SK-N-SH (cell line): Measurements from ENCODE around the gene TFB1M. TPM values are rescaled to one million over a fixed set of nuclear protein-coding genes. Genes with fewer than 3 reads are reported as not detected.

ENCODE experiments used
- CTCF ChIA-PET: fragments of 300-600, 350-600 bp; formaldehyde crosslinking; extraction: SDS; loops from one replicate; lab custom pipeline; 2021; lab: Yijun Ruan, JAX
- POLR2A ChIA-PET: fragments of 350-600 bp; sonication (Branson Sonifier 250); formaldehyde crosslinking; extraction: SDS; loops from one replicate; lab custom pipeline; 2020; ENCODE audit warnings: antibody characterized with exemption, inconsistent platforms; lab: Yijun Ruan, JAX
- DNase-seq: peaks from one replicate; pipeline ENCODE4 v3.0.0; 2012
- H2AFZ ChIP-seq: fragments of 200-600 bp; sonication (generic); 2 replicates; pipeline ENCODE4 v1.8.1; 2016; ENCODE audit warnings: antibody characterized with exemption, mild to moderate bottlenecking, low read depth
- H3F3A ChIP-seq: fragments of 200-600 bp; sonication (generic); replicated peaks from 2 replicates; pipeline ENCODE3; 2016; ENCODE audit warnings: antibody characterized with exemption, mild to moderate bottlenecking; ENCODE audit not compliant: insufficient read depth
- H3K27ac ChIP-seq, 2 experiments: fragments of 200-500 bp in 1 of 2; fragments of 200-600 bp in 1 of 2; sonication (Bioruptor generic) in 1 of 2; sonication (generic), shearing (Covaris generic) in 1 of 2; 2 replicates each; pipeline versions ENCODE4 v1.5.1 to v1.6.1; 2014 to 2016; ENCODE audit warnings: low read depth in 2 of 2, inconsistent platforms in 1 of 2, low read length in 1 of 2, mild to moderate bottlenecking in 1 of 2, mixed read lengths in 1 of 2
- H3K27me3 ChIP-seq: fragments of 200-600 bp; sonication (generic), shearing (Covaris generic); 2 replicates; pipeline ENCODE4 v1.6.1; 2016; ENCODE audit warnings: mixed run types; ENCODE audit not compliant: insufficient read depth
- H3K36me3 ChIP-seq, 2 experiments: fragments of 200-500 bp in 1 of 2; fragments of 200-600 bp in 1 of 2; sonication (Bioruptor generic) in 1 of 2; sonication (generic) in 1 of 2; replicated peaks in 1 of 2; 2 replicates each; pipeline versions ENCODE3 to v1.5.1; 2014 to 2016; ENCODE audit warnings: low read length in 1 of 2, mild to moderate bottlenecking in 1 of 2; ENCODE audit not compliant: insufficient read depth in 2 of 2, control insufficient read depth in 1 of 2
- H3K4me1 ChIP-seq, 2 experiments: fragments of 200-500 bp in 1 of 2; fragments of 200-600 bp in 1 of 2; sonication (Bioruptor generic) in 1 of 2; sonication (generic), shearing (Covaris generic) in 1 of 2; 2 replicates each; pipeline versions ENCODE4 v1.5.1 to v1.6.1; 2014 to 2016; ENCODE audit warnings: low read depth in 1 of 2, low read length in 1 of 2, mixed run types in 1 of 2; ENCODE audit not compliant: insufficient read depth in 2 of 2, control insufficient read depth in 1 of 2
- H3K4me2 ChIP-seq: fragments of 200-600 bp; sonication (generic), shearing (Covaris generic); 2 replicates; pipeline ENCODE4 v1.6.1; 2017; ENCODE audit warnings: mixed run types
- H3K4me3 ChIP-seq, 2 experiments: fragments of 200-500 bp in 1 of 2; fragments of 200-600 bp in 1 of 2; sonication (Bioruptor generic) in 1 of 2; sonication (generic), shearing (Covaris generic) in 1 of 2; 2 replicates each; pipeline versions ENCODE4 v1.5.1 to v1.8.1; 2014 to 2016; ENCODE audit warnings: low read depth in 2 of 2, inconsistent platforms in 1 of 2, low read length in 1 of 2, mild to moderate bottlenecking in 1 of 2, mixed read lengths in 1 of 2, moderate library complexity in 1 of 2
- H3K79me2 ChIP-seq: fragments of 200-600 bp; sonication (generic); 2 replicates; pipeline ENCODE4 v1.8.1; 2017; ENCODE audit warnings: mild to moderate bottlenecking; ENCODE audit not compliant: insufficient read depth
- H3K9ac ChIP-seq: fragments of 200-600 bp; sonication (generic); 2 replicates; pipeline ENCODE4 v1.6.1; 2017; ENCODE audit warnings: mixed run types
- H3K9me2 ChIP-seq: fragments of 200-600 bp; sonication (generic); 2 replicates; pipeline ENCODE4 v1.6.1; 2017; ENCODE audit warnings: mixed run types
- H3K9me3 ChIP-seq: fragments of 200-600 bp; sonication (generic); 2 replicates; pipeline ENCODE4 v1.6.1; 2017; ENCODE audit warnings: mixed run types, mild to moderate bottlenecking, moderate library complexity
- H4K20me1 ChIP-seq: fragments of 200-600 bp; sonication (generic); 2 replicates; pipeline ENCODE4 v1.6.1; 2017; ENCODE audit warnings: mild to moderate bottlenecking, mixed run types; ENCODE audit not compliant: insufficient read depth
- CHD2 ChIP-seq: fragments of 150-350 bp; IDR thresholded peaks from 2 replicates; pipeline ENCODE4 v1.6.1; 2018; ENCODE audit warnings: low read length; ENCODE audit not compliant: partially characterized antibody
- ELF1 ChIP-seq: IDR thresholded peaks from 2 replicates; pipeline ENCODE4 v1.4.0; 2012
- EZH2phosphoT487 ChIP-seq: fragments of 200-600 bp; sonication (generic); IDR thresholded peaks from 2 replicates; pipeline ENCODE4 v1.6.1; 2017; ENCODE audit warnings: low read depth, mixed run types, mild to moderate bottlenecking, antibody characterized with exemption, moderate library complexity, borderline replicate concordance
- FOSL2 ChIP-seq: IDR thresholded peaks from 2 replicates; pipeline ENCODE4 v1.4.0; 2012; ENCODE audit warnings: low read depth, mild to moderate bottlenecking, moderate library complexity, borderline replicate concordance
- FOXJ3 ChIP-seq: sonication (generic); formaldehyde crosslinking; IDR thresholded peaks from 2 replicates; pipeline ENCODE4 v1.5.1; 2020; ENCODE audit warnings: mild to moderate bottlenecking, missing genetic modification reagents
- FOXM1 ChIP-seq: IDR thresholded peaks from 2 replicates; pipeline ENCODE4 v1.4.0; 2012; ENCODE audit warnings: low read depth, mild to moderate bottlenecking
- GABPA ChIP-seq: IDR thresholded peaks from 2 replicates; pipeline ENCODE4 v1.4.0; 2012; ENCODE audit warnings: low read depth, mild to moderate bottlenecking
- JUND ChIP-seq: IDR thresholded peaks from 2 replicates; pipeline ENCODE4 v1.4.0; 2012
- MEF2A ChIP-seq: IDR thresholded peaks from 2 replicates; pipeline ENCODE4 v1.4.0; 2012; ENCODE audit warnings: low read depth, borderline replicate concordance
- MXI1 ChIP-seq: IDR thresholded peaks from 2 replicates; pipeline ENCODE4 v1.6.1; 2012; ENCODE audit warnings: mild to moderate bottlenecking, low read depth, low read length, improper control_type of control experiment
- NRF1 ChIP-seq: IDR thresholded peaks from 2 replicates; pipeline ENCODE4 v1.6.1; 2012; ENCODE audit warnings: low read depth, mild to moderate bottlenecking, low read length
- TAF1 ChIP-seq: IDR thresholded peaks from 2 replicates; pipeline ENCODE4 v1.6.1; 2012; ENCODE audit warnings: low read depth, mild to moderate bottlenecking, low read length, moderate library complexity, borderline replicate concordance
- YY1 ChIP-seq: IDR thresholded peaks from 2 replicates; pipeline ENCODE4 v1.4.0; 2012; ENCODE audit warnings: low read depth, mild to moderate bottlenecking
- WGBS: methylation state at CpG from one replicate; pipeline ENCODE4 v1.1.6; 2017; ENCODE audit warnings: low lambda C conversion rate; 5-methylcytosine and 5-hydroxymethylcytosine counted together
- polyA plus RNA-seq, 3 experiments: library from polyadenylated mRNA; depleted of rRNA; stranded (reverse); fragments of >200 nt; gene quantifications; 2 replicates each; pipeline ENCODE4 v1.2.3, GENCODE V29; 2012
- TF ChIP-seq, protein P1 (sequence below): IDR thresholded peaks from 2 replicates; pipeline ENCODE4 v1.4.0; 2012; ENCODE audit warnings: low read depth, borderline replicate concordance
- TF ChIP-seq, protein P2 (sequence below): fragments of 200-600 bp; sonication (generic); IDR thresholded peaks from 2 replicates; pipeline ENCODE4 v1.6.1; 2017; ENCODE audit warnings: antibody characterized with exemption, mild to moderate bottlenecking, moderate library complexity
- TF ChIP-seq, protein P3 (sequence below): IDR thresholded peaks from 2 replicates; pipeline ENCODE4 v1.6.1; 2012; ENCODE audit warnings: mild to moderate bottlenecking, low read depth, low read length, moderate library complexity
- TF ChIP-seq, protein P4 (sequence below): IDR thresholded peaks from 2 replicates; pipeline ENCODE4 v1.4.0; 2012; ENCODE audit warnings: low read depth
- TF ChIP-seq, protein P5 (sequence below): fragments of 150-350 bp; IDR thresholded peaks from 2 replicates; pipeline ENCODE4 v1.6.1; 2017; ENCODE audit warnings: antibody characterized with exemption, low read length, low read depth, borderline replicate concordance

TFB1M gene
- polyA plus RNA-seq, 1 of the 3 experiments (the other 2 are of a cell fraction): 28.4 TPM

DNA sequence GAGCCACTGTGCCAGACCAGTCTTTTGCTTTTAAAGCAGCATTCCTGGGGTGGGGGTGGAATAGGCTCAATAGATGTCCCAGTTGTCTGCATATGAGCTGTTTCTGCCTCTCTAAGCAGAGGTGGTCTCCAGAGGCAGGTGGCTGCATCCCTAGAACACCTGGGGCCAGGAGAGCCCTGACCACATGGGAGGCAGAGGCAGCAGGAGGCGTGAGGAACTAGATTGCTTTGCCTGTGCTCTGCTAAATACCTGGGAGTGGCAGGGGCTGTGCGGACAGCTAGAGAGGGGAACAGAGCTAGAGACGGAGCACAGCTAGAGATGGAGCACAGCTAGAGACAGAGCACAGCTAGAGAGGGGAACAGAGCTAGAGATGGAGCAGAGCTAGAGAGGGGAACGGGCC is 79.6 kb downstream of the TFB1M start (continued):
- TF ChIP-seq, protein P1, sequence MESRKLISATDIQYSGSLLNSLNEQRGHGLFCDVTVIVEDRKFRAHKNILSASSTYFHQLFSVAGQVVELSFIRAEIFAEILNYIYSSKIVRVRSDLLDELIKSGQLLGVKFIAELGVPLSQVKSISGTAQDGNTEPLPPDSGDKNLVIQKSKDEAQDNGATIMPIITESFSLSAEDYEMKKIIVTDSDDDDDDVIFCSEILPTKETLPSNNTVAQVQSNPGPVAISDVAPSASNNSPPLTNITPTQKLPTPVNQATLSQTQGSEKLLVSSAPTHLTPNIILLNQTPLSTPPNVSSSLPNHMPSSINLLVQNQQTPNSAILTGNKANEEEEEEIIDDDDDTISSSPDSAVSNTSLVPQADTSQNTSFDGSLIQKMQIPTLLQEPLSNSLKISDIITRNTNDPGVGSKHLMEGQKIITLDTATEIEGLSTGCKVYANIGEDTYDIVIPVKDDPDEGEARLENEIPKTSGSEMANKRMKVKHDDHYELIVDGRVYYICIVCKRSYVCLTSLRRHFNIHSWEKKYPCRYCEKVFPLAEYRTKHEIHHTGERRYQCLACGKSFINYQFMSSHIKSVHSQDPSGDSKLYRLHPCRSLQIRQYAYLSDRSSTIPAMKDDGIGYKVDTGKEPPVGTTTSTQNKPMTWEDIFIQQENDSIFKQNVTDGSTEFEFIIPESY: no peak
- TF ChIP-seq YY1 (no peak), NRF1 (no peak), MEF2A (no peak)
- TF ChIP-seq, protein P2, sequence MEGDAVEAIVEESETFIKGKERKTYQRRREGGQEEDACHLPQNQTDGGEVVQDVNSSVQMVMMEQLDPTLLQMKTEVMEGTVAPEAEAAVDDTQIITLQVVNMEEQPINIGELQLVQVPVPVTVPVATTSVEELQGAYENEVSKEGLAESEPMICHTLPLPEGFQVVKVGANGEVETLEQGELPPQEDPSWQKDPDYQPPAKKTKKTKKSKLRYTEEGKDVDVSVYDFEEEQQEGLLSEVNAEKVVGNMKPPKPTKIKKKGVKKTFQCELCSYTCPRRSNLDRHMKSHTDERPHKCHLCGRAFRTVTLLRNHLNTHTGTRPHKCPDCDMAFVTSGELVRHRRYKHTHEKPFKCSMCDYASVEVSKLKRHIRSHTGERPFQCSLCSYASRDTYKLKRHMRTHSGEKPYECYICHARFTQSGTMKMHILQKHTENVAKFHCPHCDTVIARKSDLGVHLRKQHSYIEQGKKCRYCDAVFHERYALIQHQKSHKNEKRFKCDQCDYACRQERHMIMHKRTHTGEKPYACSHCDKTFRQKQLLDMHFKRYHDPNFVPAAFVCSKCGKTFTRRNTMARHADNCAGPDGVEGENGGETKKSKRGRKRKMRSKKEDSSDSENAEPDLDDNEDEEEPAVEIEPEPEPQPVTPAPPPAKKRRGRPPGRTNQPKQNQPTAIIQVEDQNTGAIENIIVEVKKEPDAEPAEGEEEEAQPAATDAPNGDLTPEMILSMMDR: no peak
- TF ChIP-seq, protein P3, sequence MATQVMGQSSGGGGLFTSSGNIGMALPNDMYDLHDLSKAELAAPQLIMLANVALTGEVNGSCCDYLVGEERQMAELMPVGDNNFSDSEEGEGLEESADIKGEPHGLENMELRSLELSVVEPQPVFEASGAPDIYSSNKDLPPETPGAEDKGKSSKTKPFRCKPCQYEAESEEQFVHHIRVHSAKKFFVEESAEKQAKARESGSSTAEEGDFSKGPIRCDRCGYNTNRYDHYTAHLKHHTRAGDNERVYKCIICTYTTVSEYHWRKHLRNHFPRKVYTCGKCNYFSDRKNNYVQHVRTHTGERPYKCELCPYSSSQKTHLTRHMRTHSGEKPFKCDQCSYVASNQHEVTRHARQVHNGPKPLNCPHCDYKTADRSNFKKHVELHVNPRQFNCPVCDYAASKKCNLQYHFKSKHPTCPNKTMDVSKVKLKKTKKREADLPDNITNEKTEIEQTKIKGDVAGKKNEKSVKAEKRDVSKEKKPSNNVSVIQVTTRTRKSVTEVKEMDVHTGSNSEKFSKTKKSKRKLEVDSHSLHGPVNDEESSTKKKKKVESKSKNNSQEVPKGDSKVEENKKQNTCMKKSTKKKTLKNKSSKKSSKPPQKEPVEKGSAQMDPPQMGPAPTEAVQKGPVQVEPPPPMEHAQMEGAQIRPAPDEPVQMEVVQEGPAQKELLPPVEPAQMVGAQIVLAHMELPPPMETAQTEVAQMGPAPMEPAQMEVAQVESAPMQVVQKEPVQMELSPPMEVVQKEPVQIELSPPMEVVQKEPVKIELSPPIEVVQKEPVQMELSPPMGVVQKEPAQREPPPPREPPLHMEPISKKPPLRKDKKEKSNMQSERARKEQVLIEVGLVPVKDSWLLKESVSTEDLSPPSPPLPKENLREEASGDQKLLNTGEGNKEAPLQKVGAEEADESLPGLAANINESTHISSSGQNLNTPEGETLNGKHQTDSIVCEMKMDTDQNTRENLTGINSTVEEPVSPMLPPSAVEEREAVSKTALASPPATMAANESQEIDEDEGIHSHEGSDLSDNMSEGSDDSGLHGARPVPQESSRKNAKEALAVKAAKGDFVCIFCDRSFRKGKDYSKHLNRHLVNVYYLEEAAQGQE: no peak

DNA sequence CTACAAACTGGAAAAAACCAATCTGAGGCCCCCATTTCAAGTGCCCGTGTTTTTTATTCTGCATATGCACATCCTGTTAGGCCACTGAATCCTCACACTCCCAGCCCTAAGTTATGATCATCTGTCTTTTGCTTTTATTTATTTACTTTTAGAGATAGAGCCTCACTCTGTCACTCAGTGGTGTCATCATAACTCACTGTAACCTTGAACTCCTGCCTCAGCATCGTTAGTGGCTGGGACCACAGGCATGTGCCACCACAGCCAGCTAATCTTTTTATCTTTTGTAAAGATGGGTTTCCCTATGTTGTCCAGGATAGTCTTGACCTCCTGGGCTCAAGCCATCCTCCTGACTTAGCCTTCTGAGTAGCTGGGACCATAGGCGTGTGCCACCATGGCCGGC is 80.1 kb downstream of the TFB1M start:
- ChIA-PET POLR2A (no interaction called here), CTCF (interaction anchor here (1.4 kb wide), 1 partner anchor 366 kb away, joined by 4 read pairs; no protein-coding TSS in a partner anchor)
- no peak overlapping the region for H3K4me2 ChIP-seq
- H2AFZ ChIP-seq: no peak overlapping the region
- H3K4me1 ChIP-seq: peaks cover 0 to 2% of the 10 kb centered on the region in 2 experiments; a peak in 1 of 4 replicates
- no peaks in the 10 kb centered on the region for H4K20me1 ChIP-seq
- DNase-seq: no peak
- no peaks in the 10 kb centered on the region for H3F3A ChIP-seq
- 93% methylated on average over 3 of the region's 4 CpGs for WGBS
- H3K9me3 ChIP-seq: no peaks in the 10 kb centered on the region
- H3K4me3 ChIP-seq: no peak overlapping the region
- no peaks in the 10 kb centered on the region for H3K36me3 ChIP-seq
- no peak overlapping the region for H3K9ac ChIP-seq
- H3K27me3 ChIP-seq: no peaks in the 10 kb centered on the region
- H3K27ac ChIP-seq: no peak overlapping the region
- no peaks in the 10 kb centered on the region for H3K79me2 ChIP-seq
- no peaks in the 10 kb centered on the region for H3K9me2 ChIP-seq
- TF ChIP-seq TAF1 (no peak), CHD2 (no peak), FOXJ3 (CRISPR knock-in tag) (no peak), JUND (no peak), FOSL2 (no peak), FOXM1 (no peak), GABPA (no peak), ELF1 (no peak), MXI1 (no peak), NRF1 (no peak), EZH2phosphoT487 (no peak)
- TF ChIP-seq, protein P3: no peak
- TF ChIP-seq, protein P4, sequence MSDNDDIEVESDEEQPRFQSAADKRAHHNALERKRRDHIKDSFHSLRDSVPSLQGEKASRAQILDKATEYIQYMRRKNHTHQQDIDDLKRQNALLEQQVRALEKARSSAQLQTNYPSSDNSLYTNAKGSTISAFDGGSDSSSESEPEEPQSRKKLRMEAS: no peak
- TF ChIP-seq, protein P5, sequence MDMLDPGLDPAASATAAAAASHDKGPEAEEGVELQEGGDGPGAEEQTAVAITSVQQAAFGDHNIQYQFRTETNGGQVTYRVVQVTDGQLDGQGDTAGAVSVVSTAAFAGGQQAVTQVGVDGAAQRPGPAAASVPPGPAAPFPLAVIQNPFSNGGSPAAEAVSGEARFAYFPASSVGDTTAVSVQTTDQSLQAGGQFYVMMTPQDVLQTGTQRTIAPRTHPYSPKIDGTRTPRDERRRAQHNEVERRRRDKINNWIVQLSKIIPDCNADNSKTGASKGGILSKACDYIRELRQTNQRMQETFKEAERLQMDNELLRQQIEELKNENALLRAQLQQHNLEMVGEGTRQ: no peak
